Suprapubic skin (tissue), 4 donors: ENCODE data around the gene ANAPC7.

Experiments
- CTCF ChIP-seq, 2 donors: fragments of 200-600 bp in 1 of 2; fragments of 450-650 bp in 1 of 2; sonication (generic) in 1 of 2; IDR thresholded peaks; one replicate each; pipeline ENCODE4 v1.5.1; 2016 to 2019; ENCODE audit warnings: antibody characterized with exemption in 2 of 2, mild to moderate bottlenecking in 1 of 2, moderate library complexity in 1 of 2
- EP300 ChIP-seq: sonication (generic); formaldehyde crosslinking; IDR thresholded peaks from one replicate; pipeline ENCODE4 v1.6.1; 2017; ENCODE audit warnings: antibody characterized with exemption
- POLR2A ChIP-seq, 2 donors: fragments of 450-650 bp; IDR thresholded peaks; one replicate each; pipeline ENCODE4 v1.6.1; 2017; ENCODE audit warnings: antibody characterized with exemption in 2 of 2, mild to moderate bottlenecking in 2 of 2, moderate library complexity in 2 of 2
- POLR2AphosphoS5 ChIP-seq, 3 donors: sonication (generic); formaldehyde crosslinking; IDR thresholded peaks; one replicate each; pipeline ENCODE4 v1.6.1; 2017; ENCODE audit warnings: antibody characterized with exemption in 3 of 3

GRCh38 chr12:110348431-110349059 is 55.0 kb downstream of the ANAPC7 start:
- TF ChIP-seq CTCF (IDR thresholded peaks at IDR 0.05), result no peak
- TF ChIP-seq EP300, result no peak
- no peak for TF ChIP-seq POLR2A (IDR thresholded peaks at IDR 0.05)
- no peak for TF ChIP-seq POLR2AphosphoS5 (IDR thresholded peaks at IDR 0.05)
